ENCODE data around the gene LY6G5C. TPM values are rescaled to one million over a fixed set of nuclear protein-coding genes. Genes with fewer than 3 reads are reported as not detected.

LY6G5C gene
- total and polyA plus RNA-seq, 2 donors (not counting 3 experiments of a cell fraction or from before 2014, with no cell fraction given) = 8.2 to 11.4 TPM

DNA sequence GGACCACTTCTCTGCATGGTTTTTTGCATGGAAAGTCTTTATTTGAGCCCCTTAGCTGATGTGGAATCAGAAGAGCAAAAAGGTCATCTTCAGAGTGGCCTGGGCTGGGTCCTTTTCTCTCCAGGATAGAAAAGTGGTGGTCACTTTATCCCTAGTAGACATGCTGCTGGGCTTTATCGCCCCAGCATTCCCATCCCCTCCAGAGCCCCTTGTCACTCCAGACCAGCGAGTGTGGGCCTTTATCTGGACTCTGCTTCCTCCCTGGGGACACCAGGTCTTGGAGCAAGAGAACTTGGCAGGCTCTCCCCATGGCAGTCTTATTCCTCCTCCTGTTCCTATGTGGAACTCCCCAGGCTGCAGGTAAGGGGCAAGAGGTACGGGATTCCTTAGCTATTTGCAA, 25.7 kb upstream of the LY6G5C start, which contains the start of gene LY6G6F:
Gene LY6G6F (plus strand): TSS at position 268 of the 400 bp plus-strand sequence. CDS start 41 bp downstream, at position 309.
- H3K9me1 ChIP-seq (replicated peaks; ENCODE audit: control insufficient read depth, extremely low read depth, insufficient read depth, low read length) = no peaks in the 10 kb centered on the region
- H3K9me3 ChIP-seq (replicated peaks; ENCODE audit: control insufficient read depth, insufficient read depth, low read length) = no peaks in the 10 kb centered on the region
- peaks cover 15% of the 10 kb centered on the region for H3K4me1 ChIP-seq (ENCODE audit: control insufficient read depth, extremely low read depth, insufficient read depth, low read length)
- no TSS peak for BruUV-seq (replicated peaks)
- H4K20me1 ChIP-seq (replicated peaks; ENCODE audit: control insufficient read depth, extremely low read depth, insufficient read depth, low read length) = no peaks in the 10 kb centered on the region
- H3K36me3 ChIP-seq (ENCODE audit: control insufficient read depth in 2 of 2, extremely low read depth in 1 of 2, insufficient read depth in 2 of 2, low read length in 2 of 2) = no peaks in the 10 kb centered on the region
- H3K4me2 ChIP-seq (ENCODE audit: insufficient read depth, low read length) = no peak within 1 kb of the TSS
- dilution Hi-C loops (cut with MboI; ENCODE audit: extremely low pct_ligation_motif_present, low sequenced_read_pairs) (no loop called here), intact Hi-C loops (cut with micrococcal nuclease) (no loop called here)
- peaks cover 11% of the 10 kb centered on the region for H3K79me2 ChIP-seq (ENCODE audit: control insufficient read depth, insufficient read depth, low read length)
- no peak within 1 kb of the TSS for H3K9ac ChIP-seq (replicated peaks; ENCODE audit: extremely low read depth, insufficient read depth, low read length)
- no peak for FAIRE-seq
- no peak for DNase-seq (ENCODE audit: low read depth, low spot score)
- no peak within 1 kb of the TSS for H3K27ac ChIP-seq (ENCODE audit: insufficient read depth, low read depth, low read length)
- CTCF ChIA-PET = no interaction called here
- TF ChIP-seq, protein P1, sequence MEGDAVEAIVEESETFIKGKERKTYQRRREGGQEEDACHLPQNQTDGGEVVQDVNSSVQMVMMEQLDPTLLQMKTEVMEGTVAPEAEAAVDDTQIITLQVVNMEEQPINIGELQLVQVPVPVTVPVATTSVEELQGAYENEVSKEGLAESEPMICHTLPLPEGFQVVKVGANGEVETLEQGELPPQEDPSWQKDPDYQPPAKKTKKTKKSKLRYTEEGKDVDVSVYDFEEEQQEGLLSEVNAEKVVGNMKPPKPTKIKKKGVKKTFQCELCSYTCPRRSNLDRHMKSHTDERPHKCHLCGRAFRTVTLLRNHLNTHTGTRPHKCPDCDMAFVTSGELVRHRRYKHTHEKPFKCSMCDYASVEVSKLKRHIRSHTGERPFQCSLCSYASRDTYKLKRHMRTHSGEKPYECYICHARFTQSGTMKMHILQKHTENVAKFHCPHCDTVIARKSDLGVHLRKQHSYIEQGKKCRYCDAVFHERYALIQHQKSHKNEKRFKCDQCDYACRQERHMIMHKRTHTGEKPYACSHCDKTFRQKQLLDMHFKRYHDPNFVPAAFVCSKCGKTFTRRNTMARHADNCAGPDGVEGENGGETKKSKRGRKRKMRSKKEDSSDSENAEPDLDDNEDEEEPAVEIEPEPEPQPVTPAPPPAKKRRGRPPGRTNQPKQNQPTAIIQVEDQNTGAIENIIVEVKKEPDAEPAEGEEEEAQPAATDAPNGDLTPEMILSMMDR (IDR thresholded peaks at IDR 0.05; ENCODE audit: extremely low read depth in 1 of 2, insufficient read depth in 1 of 2, low read depth in 1 of 2, low read length in 2 of 2) = no peak
- TF ChIP-seq POLR2A (IDR thresholded peaks at IDR 0.05; ENCODE audit: low read depth, low read length) (no peak), GATA2 (IDR thresholded peaks at IDR 0.05; ENCODE audit: insufficient read depth, insufficient read length, low read depth, low read length) (no peak), FOS (IDR thresholded peaks at IDR 0.05; ENCODE audit: borderline replicate concordance, insufficient read depth, low read length) (no peak), MYC (IDR thresholded peaks at IDR 0.05; ENCODE audit: low read depth, low read length) (no peak), EZH2 (IDR thresholded peaks at IDR 0.05; ENCODE audit: borderline replicate concordance, low read depth, low read length, severe bottlenecking) (no peak), JUN (IDR thresholded peaks at IDR 0.05; ENCODE audit: borderline replicate concordance, insufficient read depth, insufficient read length, low read depth) (no peak), POLR2AphosphoS5 (IDR thresholded peaks at IDR 0.05; ENCODE audit: insufficient read depth, low read depth, low read length) (no peak)
- TF ChIP-seq, protein P2, sequence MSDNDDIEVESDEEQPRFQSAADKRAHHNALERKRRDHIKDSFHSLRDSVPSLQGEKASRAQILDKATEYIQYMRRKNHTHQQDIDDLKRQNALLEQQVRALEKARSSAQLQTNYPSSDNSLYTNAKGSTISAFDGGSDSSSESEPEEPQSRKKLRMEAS (IDR thresholded peaks at IDR 0.05; ENCODE audit: insufficient read depth, insufficient read length) = no peak
- no peaks in the 10 kb centered on the region for H3K27me3 ChIP-seq (ENCODE audit: control insufficient read depth in 2 of 2, insufficient read depth in 2 of 2, low read length in 2 of 2)
- no peak within 1 kb of the TSS for H3K4me3 ChIP-seq (replicated peaks in 1 of 3; ENCODE audit: insufficient read depth in 1 of 3, low read depth in 1 of 3, low read length in 3 of 3)
- POLR2A ChIA-PET = interaction anchor here (0.6 kb wide), 1 partner anchor 24 kb away, joined by 9 read pairs; no protein-coding TSS in a partner anchor
- no peak within 1 kb of the TSS for H2AFZ ChIP-seq (ENCODE audit: low read depth, low read length)

Measured in endothelial cell of umbilical vein (primary cell).